C4-2B (cell line): ENCODE measurements around the gene NFIB.

ENCODE experiments used
- H3K27ac ChIP-seq: fragments of 450-650 bp; 2 replicates; pipeline ENCODE4 v1.5.1; 2017
- CTCF ChIP-seq: fragments of 450-650 bp; conservative IDR thresholded peaks from 2 replicates; pipeline ENCODE4 v1.5.1; 2017; ENCODE audit warnings: mild to moderate bottlenecking
- ZFX ChIP-seq: fragments of 450-650 bp; IDR thresholded peaks from 2 replicates; pipeline ENCODE4 v1.6.1; 2017

NFIB gene

GRCh38 chr9:14313951-14314423 lies at the start of gene NFIB:
NFIB (minus strand) TSS chr9:14314141; CDS start chr9:14313511, 630 bp downstream.
- TF ChIP-seq CTCF (no peak), ZFX (no peak)
- peak within 1 kb of the TSS; percentile 95 for H3K27ac ChIP-seq

GRCh38 chr9:14362175-14362574 lies 48.2 kb upstream of the NFIB start:
- TF ChIP-seq CTCF (no peak), ZFX (no peak)
- H3K27ac ChIP-seq, result no peak overlapping the region

- TF ChIP-seq ZFX (no peak), CTCF (no peak)
- no peak overlapping the region for H3K27ac ChIP-seq
Observed at GRCh38 chr9:14361074-14361473, 47.1 kb upstream of the NFIB start.

GRCh38 chr9:14358523-14358922 lies 44.6 kb upstream of the NFIB start:
- TF ChIP-seq ZFX (no peak), CTCF (no peak)
- no peak overlapping the region for H3K27ac ChIP-seq

GRCh38 chr9:14356351-14357265 lies 42.7 kb upstream of the NFIB start:
- H3K27ac ChIP-seq, result no peak overlapping the region
- TF ChIP-seq CTCF (no peak), ZFX (no peak)

GRCh38 chr9:14354201-14354600 lies 40.3 kb upstream of the NFIB start:
- no peak overlapping the region for H3K27ac ChIP-seq
- TF ChIP-seq CTCF, result no peak
- TF ChIP-seq ZFX, result no peak
